ENCODE measurements around the gene MYOF. TPM values are rescaled to one million over a fixed set of nuclear protein-coding genes. Genes with fewer than 3 reads are reported as not detected.
A peak's percentile ranks its signal among the peaks of the same experiment; 100 is the strongest.

MYOF gene
- total RNA-seq, 1 donor from 2014 or later: 132 TPM

DNA sequence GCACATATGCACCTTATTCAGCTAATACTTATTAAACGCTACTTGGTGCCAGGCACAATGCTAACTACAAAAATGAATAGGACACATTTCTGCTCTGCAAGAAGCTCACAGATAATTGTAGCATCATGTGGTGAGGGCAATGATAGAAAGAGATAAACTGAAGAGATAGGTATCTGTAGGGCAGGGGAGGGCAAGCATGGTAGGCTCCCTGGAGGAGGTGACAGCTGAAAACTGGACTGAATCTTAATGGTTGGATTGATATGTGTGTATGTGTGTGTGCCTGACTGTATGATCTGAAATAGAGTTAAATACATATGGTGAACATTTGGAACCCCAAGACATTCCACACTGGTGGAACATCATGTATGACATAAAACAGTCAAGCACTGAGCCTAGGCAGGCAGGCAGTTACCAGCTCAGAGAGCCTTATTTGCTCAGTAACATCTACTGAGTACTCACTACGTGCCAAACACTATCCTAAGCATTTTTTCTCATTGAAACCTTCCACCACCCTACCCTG is 9.5 kb upstream of the MYOF start:
- intact Hi-C loops (cut with DNase I): no loop called here
- TF ChIP-seq, protein P1, sequence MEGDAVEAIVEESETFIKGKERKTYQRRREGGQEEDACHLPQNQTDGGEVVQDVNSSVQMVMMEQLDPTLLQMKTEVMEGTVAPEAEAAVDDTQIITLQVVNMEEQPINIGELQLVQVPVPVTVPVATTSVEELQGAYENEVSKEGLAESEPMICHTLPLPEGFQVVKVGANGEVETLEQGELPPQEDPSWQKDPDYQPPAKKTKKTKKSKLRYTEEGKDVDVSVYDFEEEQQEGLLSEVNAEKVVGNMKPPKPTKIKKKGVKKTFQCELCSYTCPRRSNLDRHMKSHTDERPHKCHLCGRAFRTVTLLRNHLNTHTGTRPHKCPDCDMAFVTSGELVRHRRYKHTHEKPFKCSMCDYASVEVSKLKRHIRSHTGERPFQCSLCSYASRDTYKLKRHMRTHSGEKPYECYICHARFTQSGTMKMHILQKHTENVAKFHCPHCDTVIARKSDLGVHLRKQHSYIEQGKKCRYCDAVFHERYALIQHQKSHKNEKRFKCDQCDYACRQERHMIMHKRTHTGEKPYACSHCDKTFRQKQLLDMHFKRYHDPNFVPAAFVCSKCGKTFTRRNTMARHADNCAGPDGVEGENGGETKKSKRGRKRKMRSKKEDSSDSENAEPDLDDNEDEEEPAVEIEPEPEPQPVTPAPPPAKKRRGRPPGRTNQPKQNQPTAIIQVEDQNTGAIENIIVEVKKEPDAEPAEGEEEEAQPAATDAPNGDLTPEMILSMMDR (IDR thresholded peaks at IDR 0.05): no peak
- H3K36me3 ChIP-seq: no peaks in the 10 kb centered on the region
- DNase-seq (no peak), ATAC-seq (no peak)
- no peak overlapping the region for H3K4me3 ChIP-seq
- peaks cover 1% of the 10 kb centered on the region for H3K4me1 ChIP-seq
- H3K27ac ChIP-seq: no peak overlapping the region
- H3K9me3 ChIP-seq: no peaks in the 10 kb centered on the region
- no peaks in the 10 kb centered on the region for H3K27me3 ChIP-seq

DNA sequence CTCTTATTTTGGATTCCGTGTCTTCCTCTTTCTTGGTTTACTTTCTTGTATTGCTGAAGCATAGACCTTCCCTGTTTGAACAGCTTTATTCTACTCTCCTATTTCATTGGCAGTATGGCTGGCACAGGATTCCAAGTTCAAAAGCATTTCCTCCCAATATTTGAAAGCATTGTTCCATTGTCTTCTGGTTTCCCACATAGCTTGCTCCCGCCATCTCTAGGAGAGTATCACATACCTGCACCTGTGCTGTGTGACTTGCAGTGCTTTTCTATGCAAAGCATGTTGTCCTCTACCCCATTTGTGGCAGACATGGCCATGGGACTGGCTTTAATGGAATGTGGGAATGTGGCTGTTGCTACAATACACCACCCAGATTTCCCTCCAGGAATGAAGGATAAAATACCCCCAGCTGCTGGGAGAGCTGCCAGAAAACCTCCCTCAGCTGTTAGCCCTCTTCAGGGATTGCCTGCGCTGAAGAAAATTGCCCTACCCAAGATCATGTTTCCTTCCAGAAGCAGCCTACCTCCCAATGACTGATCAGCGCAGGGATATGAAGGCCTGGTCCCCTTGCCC is 6.9 kb upstream of the MYOF start:
- intact Hi-C loops (cut with DNase I): no loop called here
- Histone ChIP-seq H3K27ac (no peak overlapping the region), H3K27me3 (no peaks in the 10 kb centered on the region), H3K4me3 (no peak overlapping the region), H3K4me1 (no peaks in the 10 kb centered on the region), H3K36me3 (no peaks in the 10 kb centered on the region), H3K9me3 (no peaks in the 10 kb centered on the region)
- no peak for ATAC-seq
- DNase-seq: no peak
- TF ChIP-seq, protein P1 (IDR thresholded peaks at IDR 0.05): no peak

DNA sequence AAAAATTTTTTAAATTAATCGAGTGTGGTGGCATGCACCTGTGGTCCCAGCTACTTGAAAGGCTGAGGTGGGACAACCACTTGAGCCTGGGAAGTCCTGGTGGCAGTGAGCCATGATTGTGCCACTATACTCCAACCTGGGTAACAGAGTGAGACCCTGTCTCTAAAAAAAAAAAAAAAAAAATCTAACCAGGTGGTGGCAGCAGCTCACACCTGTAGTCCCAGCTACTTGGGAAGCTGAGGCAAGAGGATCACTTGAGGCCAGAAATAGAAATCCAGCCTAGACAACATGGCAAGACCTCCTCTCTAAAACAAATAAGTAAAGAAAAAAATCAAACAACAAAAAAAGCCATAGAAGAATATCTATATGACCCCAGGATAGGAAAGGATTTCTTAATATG is 3.6 kb upstream of the MYOF start:
- Histone ChIP-seq H3K27me3 (no peaks in the 10 kb centered on the region), H3K27ac (no peak overlapping the region), H3K4me3 (no peak overlapping the region), H3K9me3 (no peaks in the 10 kb centered on the region), H3K36me3 (no peaks in the 10 kb centered on the region), H3K4me1 (no peaks in the 10 kb centered on the region)
- ATAC-seq (no peak), DNase-seq (no peak)
- intact Hi-C loops (cut with DNase I): no loop called here
- TF ChIP-seq, protein P1 (IDR thresholded peaks at IDR 0.05): no peak

GRCh38 chr10:93481637-93482144 is 443 bp downstream of the MYOF start:
- Histone ChIP-seq H3K4me3 (peak overlapping the region; percentile 54), H3K27ac (peak overlapping the region; percentile 89), H3K27me3 (no peaks in the 10 kb centered on the region), H3K36me3 (peaks cover 4% of the 10 kb centered on the region), H3K9me3 (no peaks in the 10 kb centered on the region), H3K4me1 (peaks cover 23% of the 10 kb centered on the region)
- intact Hi-C loops (cut with DNase I): loop anchor here (2.0 kb wide), 1 partner anchor 105 kb away; no protein-coding TSS in a partner anchor
- ATAC-seq (peak; percentile 37), DNase-seq (no peak)
- TF ChIP-seq, protein P1 (IDR thresholded peaks at IDR 0.05): no peak

- DNase-seq: no peak
- intact Hi-C loops (cut with DNase I): no loop called here
- Histone ChIP-seq H3K36me3 (peaks cover 5% of the 10 kb centered on the region), H3K4me1 (peaks cover 49% of the 10 kb centered on the region), H3K9me3 (no peaks in the 10 kb centered on the region), H3K27me3 (no peaks in the 10 kb centered on the region), H3K27ac (no peak overlapping the region), H3K4me3 (no peak overlapping the region)
- TF ChIP-seq, protein P1 (IDR thresholded peaks at IDR 0.05): no peak
- ATAC-seq: no peak
Observed at GRCh38 chr10:93478873-93479272, 3.3 kb downstream of the MYOF start.

Measured in upper lobe of right lung (tissue), 1 donor.